ENCODE data around the gene SCFD2. TPM values are rescaled to one million over a fixed set of nuclear protein-coding genes. Genes with fewer than 3 reads are reported as not detected.

SCFD2 gene
- polyA plus RNA-seq, 1 of the 3 experiments (the other 2 are of a cell fraction), result 14.1 TPM

- Histone ChIP-seq H3K9me3 (no peaks in the 10 kb centered on the region), H3K79me2 (ENCODE audit: insufficient read depth) (no peaks in the 10 kb centered on the region), H3K4me2 (no peak overlapping the region), H2AFZ (ENCODE audit: low read depth) (no peak overlapping the region), H3K27ac (ENCODE audit: low read depth in 2 of 2, low read length in 1 of 2) (no peak overlapping the region), H4K20me1 (ENCODE audit: insufficient read depth) (no peaks in the 10 kb centered on the region), H3K4me1 (ENCODE audit: control insufficient read depth in 1 of 2, insufficient read depth in 2 of 2, low read depth in 1 of 2, low read length in 1 of 2) (peaks cover 0 to 2% of the 10 kb centered on the region in 2 experiments; a peak in 1 of 4 replicates), H3K9me2 (no peaks in the 10 kb centered on the region), H3K9ac (no peak overlapping the region), H3F3A (replicated peaks; ENCODE audit: insufficient read depth) (no peaks in the 10 kb centered on the region), H3K36me3 (replicated peaks in 1 of 2; ENCODE audit: control insufficient read depth in 1 of 2, insufficient read depth in 2 of 2, low read length in 1 of 2) (no peaks in the 10 kb centered on the region), H3K4me3 (ENCODE audit: low read depth in 2 of 2, low read length in 1 of 2) (no peak overlapping the region), H3K27me3 (ENCODE audit: insufficient read depth) (no peaks in the 10 kb centered on the region)
- TF ChIP-seq CHD2 (IDR thresholded peaks at IDR 0.05; ENCODE audit: low read length, partially characterized antibody) (no peak), USF1 (IDR thresholded peaks at IDR 0.05; ENCODE audit: borderline replicate concordance, low read depth) (no peak), SIN3A (IDR thresholded peaks at IDR 0.05; ENCODE audit: borderline replicate concordance, low read depth, low read length) (no peak), FOSL2 (IDR thresholded peaks at IDR 0.05; ENCODE audit: borderline replicate concordance, low read depth) (no peak), RXRA (IDR thresholded peaks at IDR 0.05; ENCODE audit: borderline replicate concordance, low read depth) (no peak), FOXM1 (IDR thresholded peaks at IDR 0.05; ENCODE audit: low read depth) (no peak)
- WGBS (ENCODE audit: low lambda C conversion rate), result 93% methylated on average over 4 of the region's 4 CpGs
- no peak for DNase-seq
- CTCF ChIA-PET, result interaction anchor here (0.8 to 1.3 kb wide), 5 partner anchors 9 to 338 kb away, joined by 3 to 7 read pairs (median 3); no protein-coding TSS in a partner anchor
- POLR2A ChIA-PET, result no interaction called here
Measured at GRCh38 chr4:52883707-52884669, 481.9 kb downstream of the SCFD2 start.

DNA sequence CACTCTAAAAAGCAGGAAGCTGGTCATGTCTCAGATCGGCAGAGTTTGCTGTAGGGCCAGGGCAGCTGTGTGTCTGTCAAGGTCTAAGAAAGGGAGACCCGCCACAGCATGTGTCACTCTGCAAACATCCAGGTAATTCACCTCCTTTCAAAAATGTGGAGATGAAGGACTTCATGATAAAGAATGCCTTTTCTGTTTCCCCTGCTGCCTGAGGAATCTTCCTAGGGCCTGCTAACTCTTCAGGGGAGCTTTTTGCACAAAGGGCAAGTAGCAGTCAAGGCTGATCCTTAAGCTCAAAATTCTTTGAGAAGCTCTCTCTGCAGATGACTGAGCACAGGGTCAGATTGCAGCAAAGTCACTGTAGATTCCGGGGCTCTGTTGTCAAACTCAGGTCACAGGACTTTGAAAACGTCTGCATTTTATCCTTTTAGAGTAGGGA lies 482.7 kb downstream of the SCFD2 start:
- no peak overlapping the region for H3K4me3 ChIP-seq (ENCODE audit: low read depth in 2 of 2, low read length in 1 of 2)
- H3K27me3 ChIP-seq (ENCODE audit: insufficient read depth), result no peaks in the 10 kb centered on the region
- H4K20me1 ChIP-seq (ENCODE audit: insufficient read depth), result no peaks in the 10 kb centered on the region
- WGBS (ENCODE audit: low lambda C conversion rate), result 72% methylated on average over 2 of the region's 4 CpGs
- H2AFZ ChIP-seq (ENCODE audit: low read depth), result no peak overlapping the region
- H3K36me3 ChIP-seq (replicated peaks in 1 of 2; ENCODE audit: control insufficient read depth in 1 of 2, insufficient read depth in 2 of 2, low read length in 1 of 2), result no peaks in the 10 kb centered on the region
- no peak overlapping the region for H3K9ac ChIP-seq
- DNase-seq, result no peak
- H3K9me3 ChIP-seq, result no peaks in the 10 kb centered on the region
- TF ChIP-seq NFIC (IDR thresholded peaks at IDR 0.05; ENCODE audit: borderline replicate concordance) (no peak), SMC3 (IDR thresholded peaks at IDR 0.05; ENCODE audit: low read depth, low read length) (no peak), GABPA (IDR thresholded peaks at IDR 0.05; ENCODE audit: low read depth) (no peak), RCOR1 (IDR thresholded peaks at IDR 0.05; ENCODE audit: low read length) (no peak), CHD2 (IDR thresholded peaks at IDR 0.05; ENCODE audit: low read length, partially characterized antibody) (no peak), IRF3 (IDR thresholded peaks at IDR 0.05; ENCODE audit: low read depth, low read length) (no peak), TCF12 (IDR thresholded peaks at IDR 0.05) (no peak), FOXM1 (IDR thresholded peaks at IDR 0.05; ENCODE audit: low read depth) (no peak), EP300 (IDR thresholded peaks at IDR 0.05; ENCODE audit: borderline replicate concordance in 1 of 2, low read depth in 1 of 2, low read length in 1 of 2) (no peak), NRF1 (IDR thresholded peaks at IDR 0.05; ENCODE audit: low read depth, low read length) (no peak), RAD21 (IDR thresholded peaks at IDR 0.05; ENCODE audit: low read length) (no peak), MEF2A (IDR thresholded peaks at IDR 0.05; ENCODE audit: borderline replicate concordance, low read depth) (no peak), PBX3 (IDR thresholded peaks at IDR 0.05) (no peak), YY1 (IDR thresholded peaks at IDR 0.05; ENCODE audit: low read depth) (no peak), POLR2AphosphoS5 (IDR thresholded peaks at IDR 0.05; ENCODE audit: low read depth, low read length) (no peak), MXI1 (IDR thresholded peaks at IDR 0.05; ENCODE audit: low read depth, low read length) (no peak), RFX5 (IDR thresholded peaks at IDR 0.05; ENCODE audit: low read length) (no peak), JUND (IDR thresholded peaks at IDR 0.05) (no peak), SIN3A (IDR thresholded peaks at IDR 0.05; ENCODE audit: borderline replicate concordance, low read depth, low read length) (no peak)
- TF ChIP-seq, protein P1, sequence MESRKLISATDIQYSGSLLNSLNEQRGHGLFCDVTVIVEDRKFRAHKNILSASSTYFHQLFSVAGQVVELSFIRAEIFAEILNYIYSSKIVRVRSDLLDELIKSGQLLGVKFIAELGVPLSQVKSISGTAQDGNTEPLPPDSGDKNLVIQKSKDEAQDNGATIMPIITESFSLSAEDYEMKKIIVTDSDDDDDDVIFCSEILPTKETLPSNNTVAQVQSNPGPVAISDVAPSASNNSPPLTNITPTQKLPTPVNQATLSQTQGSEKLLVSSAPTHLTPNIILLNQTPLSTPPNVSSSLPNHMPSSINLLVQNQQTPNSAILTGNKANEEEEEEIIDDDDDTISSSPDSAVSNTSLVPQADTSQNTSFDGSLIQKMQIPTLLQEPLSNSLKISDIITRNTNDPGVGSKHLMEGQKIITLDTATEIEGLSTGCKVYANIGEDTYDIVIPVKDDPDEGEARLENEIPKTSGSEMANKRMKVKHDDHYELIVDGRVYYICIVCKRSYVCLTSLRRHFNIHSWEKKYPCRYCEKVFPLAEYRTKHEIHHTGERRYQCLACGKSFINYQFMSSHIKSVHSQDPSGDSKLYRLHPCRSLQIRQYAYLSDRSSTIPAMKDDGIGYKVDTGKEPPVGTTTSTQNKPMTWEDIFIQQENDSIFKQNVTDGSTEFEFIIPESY (IDR thresholded peaks at IDR 0.05; ENCODE audit: borderline replicate concordance, low read depth), result no peak
- ChIA-PET CTCF (interaction anchor here (1.2 to 1.3 kb wide), 4 partner anchors 9 to 337 kb away, joined by 3 to 7 read pairs (median 4); no protein-coding TSS in a partner anchor), POLR2A (no interaction called here)
- no peak overlapping the region for H3K4me2 ChIP-seq
- H3K9me2 ChIP-seq, result no peaks in the 10 kb centered on the region
- no peak overlapping the region for H3K27ac ChIP-seq (ENCODE audit: low read depth in 2 of 2, low read length in 1 of 2)
- H3F3A ChIP-seq (replicated peaks; ENCODE audit: insufficient read depth), result no peaks in the 10 kb centered on the region
- no peaks in the 10 kb centered on the region for H3K79me2 ChIP-seq (ENCODE audit: insufficient read depth)
- H3K4me1 ChIP-seq (ENCODE audit: control insufficient read depth in 1 of 2, insufficient read depth in 2 of 2, low read depth in 1 of 2, low read length in 1 of 2), result peaks cover 0 to 2% of the 10 kb centered on the region in 2 experiments; a peak in 1 of 4 replicates
